SKM-1 treated with dmso at 0.1 percent for 144 hours (cell line): Measurements from ENCODE around the gene TMED9.
"Not testable (repeated sequence)": the region's sequence is repeated elsewhere in the genome, so short reads cannot be mapped to it uniquely, and the experiment has no call there.

ENCODE experiments used
- DNase-seq: peaks from one replicate; lab custom pipeline; 2025; ENCODE audit not compliant: unreplicated experiment; lab: John Stamatoyannopoulos, UW

The TMED9 gene

GRCh38 chr5:177592010-177592834, at the start of gene TMED9:
TMED9 (plus strand) TSS chr5:177592203; CDS start chr5:177592215, 12 bp downstream.
- DNase-seq: peak; percentile 68

- no peak for DNase-seq
These were observed 49.1 kb upstream of the TMED9 start for GRCh38 chr5:177542816-177543465.

- DNase-seq: peak; percentile 58
These were observed 46.3 kb upstream of the TMED9 start for GRCh38 chr5:177545487-177546257.

- peak; percentile 9 for DNase-seq
These were observed 45.7 kb upstream of the TMED9 start for GRCh38 chr5:177546258-177546741.

- DNase-seq: no peak
These were observed 44.3 kb upstream of the TMED9 start for GRCh38 chr5:177547736-177548135.

GRCh38 chr5:177548495-177548894, 43.5 kb upstream of the TMED9 start:
- DNase-seq: no peak

- no peak for DNase-seq
These were observed 41.9 kb upstream of the TMED9 start for GRCh38 chr5:177550122-177550521.

- DNase-seq: no peak
These were observed 39.1 kb upstream of the TMED9 start for GRCh38 chr5:177552839-177553455.

- DNase-seq: no peak
These were observed 38.2 kb upstream of the TMED9 start for GRCh38 chr5:177553671-177554429.

- peak; percentile 84 for DNase-seq
These were observed 37.4 kb upstream of the TMED9 start, which contains the start of gene FAM193B for GRCh38 chr5:177554474-177555111. FAM193B (minus strand) TSS chr5:177554563; CDS start chr5:177554458, 105 bp downstream.

GRCh38 chr5:177555228-177555627, 36.8 kb upstream of the TMED9 start:
- no peak for DNase-seq

- no peak for DNase-seq
These were observed 36.3 kb upstream of the TMED9 start for GRCh38 chr5:177555665-177556064.

GRCh38 chr5:177557041-177557647, 34.9 kb upstream of the TMED9 start:
- DNase-seq: no peak

GRCh38 chr5:177557796-177558195, 34.2 kb upstream of the TMED9 start:
- DNase-seq: no peak

GRCh38 chr5:177559446-177559941, 32.5 kb upstream of the TMED9 start:
- DNase-seq: not testable (repeated sequence)

GRCh38 chr5:177565046-177565445, 27.0 kb upstream of the TMED9 start:
- DNase-seq: no peak

- no peak for DNase-seq
These were observed 23.7 kb upstream of the TMED9 start for GRCh38 chr5:177568326-177568725.

GRCh38 chr5:177569894-177570293, 22.1 kb upstream of the TMED9 start:
- DNase-seq: no peak

GRCh38 chr5:177575488-177575887, 16.5 kb upstream of the TMED9 start:
- DNase-seq: no peak
